ENCODE results near the gene CNN2. TPM values are rescaled to one million over a fixed set of nuclear protein-coding genes. Genes with fewer than 3 reads are reported as not detected.

The CNN2 gene
- total and polyA plus RNA-seq, 2 of the 4 experiments (the other 2 are of a cell fraction) = 272 to 395 TPM

- no peak for TF ChIP-seq FOS (IDR thresholded peaks at IDR 0.05; ENCODE audit: low read depth, low read length)
Measured at GRCh38 chr19:1084024-1084868, 57.8 kb downstream of the CNN2 start (continued).

GRCh38 chr19:1085053-1085658 lies 58.7 kb downstream of the CNN2 start:
- dilution Hi-C loops (cut with HindIII; ENCODE audit: low sequenced_read_pairs, unreplicated experiment) = no loop called here
- no peak for TF ChIP-seq BHLHE40 (IDR thresholded peaks at IDR 0.05; ENCODE audit: low read depth, low read length)
- TF ChIP-seq RAD21 (IDR thresholded peaks at IDR 0.05; ENCODE audit: low read length) = no peak
- TF ChIP-seq MAZ (IDR thresholded peaks at IDR 0.05; ENCODE audit: borderline replicate concordance, low read depth, low read length) = no peak
- no peak for TF ChIP-seq FOS (IDR thresholded peaks at IDR 0.05; ENCODE audit: low read depth, low read length)
- no peak for TF ChIP-seq MAFK (IDR thresholded peaks at IDR 0.05; ENCODE audit: low read depth, low read length)
- TF ChIP-seq MXI1 (IDR thresholded peaks at IDR 0.05; ENCODE audit: borderline replicate concordance, low read depth, low read length) = no peak
- no peak for TF ChIP-seq RCOR1 (IDR thresholded peaks at IDR 0.05; ENCODE audit: insufficient replicate concordance, low read length)
- TF ChIP-seq CHD1 (IDR thresholded peaks at IDR 0.05; ENCODE audit: low read depth, low read length) = no peak
- no peak for TF ChIP-seq SMC3 (IDR thresholded peaks at IDR 0.05; ENCODE audit: low read depth, low read length)
- TF ChIP-seq CEBPB (IDR thresholded peaks at IDR 0.05; ENCODE audit: low read depth, low read length) = no peak
- TF ChIP-seq ELK1 (IDR thresholded peaks at IDR 0.05; ENCODE audit: borderline replicate concordance, low read depth, low read length) = no peak
- no peak for TF ChIP-seq NFE2L2 (IDR thresholded peaks at IDR 0.05; ENCODE audit: low read depth, low read length)
- TF ChIP-seq, protein P1, sequence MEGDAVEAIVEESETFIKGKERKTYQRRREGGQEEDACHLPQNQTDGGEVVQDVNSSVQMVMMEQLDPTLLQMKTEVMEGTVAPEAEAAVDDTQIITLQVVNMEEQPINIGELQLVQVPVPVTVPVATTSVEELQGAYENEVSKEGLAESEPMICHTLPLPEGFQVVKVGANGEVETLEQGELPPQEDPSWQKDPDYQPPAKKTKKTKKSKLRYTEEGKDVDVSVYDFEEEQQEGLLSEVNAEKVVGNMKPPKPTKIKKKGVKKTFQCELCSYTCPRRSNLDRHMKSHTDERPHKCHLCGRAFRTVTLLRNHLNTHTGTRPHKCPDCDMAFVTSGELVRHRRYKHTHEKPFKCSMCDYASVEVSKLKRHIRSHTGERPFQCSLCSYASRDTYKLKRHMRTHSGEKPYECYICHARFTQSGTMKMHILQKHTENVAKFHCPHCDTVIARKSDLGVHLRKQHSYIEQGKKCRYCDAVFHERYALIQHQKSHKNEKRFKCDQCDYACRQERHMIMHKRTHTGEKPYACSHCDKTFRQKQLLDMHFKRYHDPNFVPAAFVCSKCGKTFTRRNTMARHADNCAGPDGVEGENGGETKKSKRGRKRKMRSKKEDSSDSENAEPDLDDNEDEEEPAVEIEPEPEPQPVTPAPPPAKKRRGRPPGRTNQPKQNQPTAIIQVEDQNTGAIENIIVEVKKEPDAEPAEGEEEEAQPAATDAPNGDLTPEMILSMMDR (conservative IDR thresholded peaks at IDR 0.05; ENCODE audit: low read depth, low read length) = no peak

More at GRCh38 chr19:1085053-1085658, 58.7 kb downstream of the CNN2 start:
- Histone ChIP-seq H2BK20ac (ENCODE audit: low read depth, low read length) (no peak overlapping the region), H3K4me2 (ENCODE audit: low read depth, low read length) (no peak overlapping the region), H3K27me3 (ENCODE audit: control insufficient read depth, insufficient read depth, low read length) (no peaks in the 10 kb centered on the region), H4K5ac (ENCODE audit: low read depth, low read length) (no peak overlapping the region), H2BK120ac (ENCODE audit: low read depth, low read length) (no peak overlapping the region), H2AFZ (replicated peaks; ENCODE audit: low read length, poor library complexity) (no peak overlapping the region), H3K9ac (ENCODE audit: low read depth, low read length) (no peak overlapping the region), H3K18ac (ENCODE audit: low read depth, low read length) (no peak overlapping the region), H2BK5ac (ENCODE audit: low read depth, low read length, poor library complexity, severe bottlenecking) (no peak overlapping the region), H3K36me3 (ENCODE audit: control insufficient read depth, insufficient read depth, low read length) (peaks cover 25% of the 10 kb centered on the region), H2BK15ac (ENCODE audit: low read depth, low read length) (no peak overlapping the region), H4K91ac (ENCODE audit: insufficient read depth, low read depth, low read length) (no peak overlapping the region), H2AK5ac (ENCODE audit: low read depth, low read length) (no peak overlapping the region), H3K4me1 (ENCODE audit: control insufficient read depth, insufficient read depth, low read length) (no peaks in the 10 kb centered on the region), H3K23ac (ENCODE audit: low read depth, low read length) (no peak overlapping the region), H3K4me3 (ENCODE audit: insufficient read depth, low read depth, low read length) (no peak overlapping the region), H3K4ac (ENCODE audit: low read depth, low read length) (no peak overlapping the region), H2AK9ac (replicated peaks; ENCODE audit: low read depth, low read length, poor library complexity) (no peak overlapping the region), H4K20me1 (ENCODE audit: insufficient read depth, low read length) (peaks cover 10% of the 10 kb centered on the region; the same call in 1 of the 2 replicates), H3K56ac (ENCODE audit: extremely low read depth, insufficient read depth, low read length) (no peak overlapping the region), H3K9me3 (ENCODE audit: control insufficient read depth, insufficient read depth, low read length) (no peaks in the 10 kb centered on the region), H3K9me1 (ENCODE audit: insufficient read depth, low read length) (no peaks in the 10 kb centered on the region), H4K8ac (ENCODE audit: low read depth in 2 of 2, low read length in 2 of 2) (no peak overlapping the region), H3K79me1 (ENCODE audit: low read depth in 1 of 2, low read length in 2 of 2) (no peaks in the 10 kb centered on the region; a peak in 1 of 4 replicates), H3K14ac (replicated peaks; ENCODE audit: low read depth, low read length) (no peak overlapping the region), H3K27ac (ENCODE audit: insufficient read depth, low read length) (no peak overlapping the region)
- in situ Hi-C loops (cut with MboI; ENCODE audit: low sequenced_read_pairs) (no loop called here), intact Hi-C loops (cut with micrococcal nuclease) (no loop called here)
- WGBS, 2 experiments (ENCODE audit: extremely low coverage in 2 of 2, insufficient read length in 1 of 2) = 87% methylated on average over 4 of the region's 8 CpGs; no CpG with 5 or more reads in 1 of the 2 experiments
- POLR2A ChIA-PET (ENCODE audit: unreplicated experiment) = no interaction called here
- ATAC-seq (ENCODE audit: low read depth) = no peak
- CTCF ChIA-PET = interaction anchor here (1.2 kb wide), 1 partner anchor 28 kb away, joined by 4 read pairs; no protein-coding TSS in a partner anchor
- no TSS peak for BruUV-seq (replicated peaks)
- no peak for DNase-seq
